PC-9 (cell line): ENCODE measurements around the gene TNIK. TPM values are rescaled to one million over a fixed set of nuclear protein-coding genes. Genes with fewer than 3 reads are reported as not detected.

Source experiments
- BruUV-seq: library from RNA; stranded (reverse); fragments of 400-500 nt; replicated peaks from 2 replicates; lab custom pipeline; 2021; lab: Mats Ljungman, UMichigan
- CTCF ChIA-PET: fragments of 300-600 bp; sonication (Branson Sonifier 250); formaldehyde crosslinking; loops from one replicate; lab custom pipeline; 2022; ENCODE audit warnings: antibody characterized with exemption; lab: Charles Lee
- POLR2A ChIA-PET: fragments of 300-600 bp; sonication (Branson Sonifier 250); formaldehyde crosslinking; loops from one replicate; lab custom pipeline; 2022; ENCODE audit warnings: antibody characterized with exemption; ENCODE audit not compliant: unreplicated experiment; lab: Charles Lee
- DNase-seq, 2 experiments: peaks; one replicate each; pipeline versions ENCODE4 v3.0.0 to v3.0.0-alpha.2; 2015 to 2022; ENCODE audit warnings: mixed read lengths in 1 of 2
- H2AFZ ChIP-seq: fragments of 200-600 bp; sonication (generic); 2 replicates; pipeline ENCODE4 v1.8.1; 2017; ENCODE audit warnings: antibody characterized with exemption
- H3F3A ChIP-seq: fragments of 200-600 bp; sonication (generic); 2 replicates; pipeline ENCODE4 v1.8.1; 2017; ENCODE audit warnings: antibody characterized with exemption, mild to moderate bottlenecking, low read depth; ENCODE audit not compliant: insufficient read depth
- H3K27ac ChIP-seq: fragments of 200-600 bp; sonication (generic); 2 replicates; pipeline ENCODE4 v1.6.1; 2016; ENCODE audit warnings: mixed run types
- H3K27me3 ChIP-seq: fragments of 200-600 bp; sonication (generic); 2 replicates; pipeline ENCODE4 v1.6.1; 2016; ENCODE audit warnings: low read depth, mixed run types; ENCODE audit not compliant: insufficient read depth
- H3K36me3 ChIP-seq: fragments of 200-600 bp; sonication (generic); 2 replicates; pipeline ENCODE4 v1.6.1; 2016; ENCODE audit warnings: low read depth, mixed run types
- H3K4me1 ChIP-seq: fragments of 200-600 bp; sonication (generic); replicated peaks from 2 replicates; pipeline ENCODE4 v1.6.1; 2016; ENCODE audit warnings: mixed run types; ENCODE audit not compliant: insufficient read depth
- H3K4me2 ChIP-seq: fragments of 200-600 bp; sonication (generic); 2 replicates; pipeline ENCODE4 v1.6.1; 2017; ENCODE audit warnings: mixed run types
- H3K4me3 ChIP-seq: fragments of 200-600 bp; sonication (generic); 2 replicates; pipeline ENCODE4 v1.6.1; 2016; ENCODE audit warnings: mixed run types
- H3K79me2 ChIP-seq: fragments of 200-600 bp; sonication (generic); 2 replicates; pipeline ENCODE4 v1.6.1; 2017; ENCODE audit warnings: low read depth, mixed run types
- H3K9me2 ChIP-seq: fragments of 200-600 bp; sonication (generic); 2 replicates; pipeline ENCODE4 v1.8.1; 2017; ENCODE audit warnings: mild to moderate bottlenecking; ENCODE audit not compliant: insufficient read depth
- H3K9me3 ChIP-seq: fragments of 200-600 bp; sonication (generic); 2 replicates; pipeline ENCODE4 v1.8.1; 2016; ENCODE audit warnings: low read depth; ENCODE audit not compliant: insufficient read depth
- H4K20me1 ChIP-seq: fragments of 200-600 bp; sonication (generic); 2 replicates; pipeline ENCODE4 v1.8.1; 2017; ENCODE audit not compliant: insufficient read depth
- CTCF ChIP-seq: fragments of 200-600 bp; sonication (generic); conservative IDR thresholded peaks from 2 replicates; pipeline ENCODE4 v1.6.1; 2017; ENCODE audit warnings: mixed run types, antibody characterized with exemption, mild to moderate bottlenecking, moderate library complexity
- EZH2 ChIP-seq: fragments of 200-600 bp; sonication (generic); IDR thresholded peaks from 2 replicates; pipeline ENCODE4 v1.8.0; 2017; ENCODE audit warnings: antibody characterized with exemption, low read depth
- intact Hi-C: fragments of 100-400 bp; cut with micrococcal nuclease; formaldehyde crosslinking; loops from one replicate; pipeline ENCODE4 v1.10.0; 2022; ENCODE audit not compliant: unreplicated experiment
- total RNA-seq: library from RNA; stranded (reverse); gene quantifications from 2 replicates; pipeline ENCODE4 v1.2.3, GENCODE V29; 2021

TNIK gene
- total RNA-seq, 1 experiment from 2014 or later, result 30.7 TPM

- intact Hi-C loops, result no loop called here
- H4K20me1 ChIP-seq, result no peaks in the 10 kb centered on the region
- H3K4me3 ChIP-seq, result no peak overlapping the region
- no peak overlapping the region for H3K4me2 ChIP-seq
- POLR2A ChIA-PET, result no interaction called here
- DNase-seq, result peak in 1 of 2 experiments; percentile 29
- peaks cover 11% of the 10 kb centered on the region for H3K4me1 ChIP-seq
- BruUV-seq, result no TSS peak
- no peak overlapping the region for H2AFZ ChIP-seq
- H3K79me2 ChIP-seq, result peaks cover 5% of the 10 kb centered on the region; the same call in 1 of the 2 replicates
- H3K27me3 ChIP-seq, result no peaks in the 10 kb centered on the region
- H3K36me3 ChIP-seq, result no peaks in the 10 kb centered on the region
- CTCF ChIA-PET, result no interaction called here
- no peaks in the 10 kb centered on the region for H3K9me3 ChIP-seq
- H3K9me2 ChIP-seq, result no peaks in the 10 kb centered on the region
- H3F3A ChIP-seq, result peaks cover 6% of the 10 kb centered on the region; the same call in 1 of the 2 replicates
- H3K27ac ChIP-seq, result no peak overlapping the region
- TF ChIP-seq EZH2, result no peak
- no peak for TF ChIP-seq CTCF
Measured at GRCh38 chr3:171267104-171267503, 193.1 kb downstream of the TNIK start.

GRCh38 chr3:171266740-171267073, 193.5 kb downstream of the TNIK start:
- Histone ChIP-seq H3K9me3 (no peaks in the 10 kb centered on the region), H3K4me2 (no peak overlapping the region), H3K4me1 (peaks cover 15% of the 10 kb centered on the region), H3K79me2 (peaks cover 5% of the 10 kb centered on the region; the same call in 1 of the 2 replicates), H3K27ac (no peak overlapping the region), H3K27me3 (no peaks in the 10 kb centered on the region), H3K4me3 (no peak overlapping the region), H3K36me3 (no peaks in the 10 kb centered on the region), H3K9me2 (no peaks in the 10 kb centered on the region), H4K20me1 (no peaks in the 10 kb centered on the region), H3F3A (peaks cover 10% of the 10 kb centered on the region; the same call in 1 of the 2 replicates), H2AFZ (no peak overlapping the region)
- CTCF ChIA-PET, result no interaction called here
- POLR2A ChIA-PET, result no interaction called here
- TF ChIP-seq CTCF (no peak), EZH2 (no peak)
- intact Hi-C loops, result no loop called here
- no peak for DNase-seq
- BruUV-seq, result no TSS peak

GRCh38 chr3:171266034-171266739, 194.0 kb downstream of the TNIK start:
- no peak overlapping the region for H3K4me2 ChIP-seq
- H3K4me1 ChIP-seq, result peaks cover 20% of the 10 kb centered on the region
- ChIA-PET POLR2A (no interaction called here), CTCF (no interaction called here)
- H2AFZ ChIP-seq, result no peak overlapping the region
- H3K27ac ChIP-seq, result no peak overlapping the region
- peaks cover 14% of the 10 kb centered on the region for H3F3A ChIP-seq
- no peaks in the 10 kb centered on the region for H3K9me2 ChIP-seq
- H3K27me3 ChIP-seq, result no peaks in the 10 kb centered on the region
- no peaks in the 10 kb centered on the region for H3K36me3 ChIP-seq
- peaks cover 6% of the 10 kb centered on the region; the same call in 1 of the 2 replicates for H3K79me2 ChIP-seq
- no TSS peak for BruUV-seq
- H3K4me3 ChIP-seq, result no peak overlapping the region
- intact Hi-C loops, result no loop called here
- H3K9me3 ChIP-seq, result no peaks in the 10 kb centered on the region; the same call in 1 of the 2 replicates
- TF ChIP-seq CTCF (no peak), EZH2 (no peak)
- no peaks in the 10 kb centered on the region for H4K20me1 ChIP-seq
- DNase-seq, result peak in 1 of 2 experiments; percentile 33
